ENCODE data around the gene SLC10A7.

Gene SLC10A7

DNA sequence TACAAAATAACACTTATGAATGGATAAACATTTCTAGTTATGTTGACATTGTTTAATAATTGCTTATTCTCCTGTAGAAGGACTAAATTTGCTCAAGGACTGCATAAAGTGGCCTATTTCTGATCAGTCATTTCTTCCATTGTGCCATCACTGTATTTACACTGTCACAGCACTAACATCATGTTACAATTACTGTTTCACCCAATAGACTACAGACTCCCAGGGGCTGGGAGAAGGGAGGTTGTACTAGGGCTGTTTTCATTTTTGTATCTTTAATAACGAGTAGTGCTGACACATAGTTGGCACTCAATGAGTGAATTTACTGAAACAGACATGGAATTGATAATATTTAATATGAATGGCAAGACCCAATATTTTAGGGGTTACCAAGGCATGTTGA is 139.5 kb downstream of the SLC10A7 start:
- TF ChIP-seq, protein P1, sequence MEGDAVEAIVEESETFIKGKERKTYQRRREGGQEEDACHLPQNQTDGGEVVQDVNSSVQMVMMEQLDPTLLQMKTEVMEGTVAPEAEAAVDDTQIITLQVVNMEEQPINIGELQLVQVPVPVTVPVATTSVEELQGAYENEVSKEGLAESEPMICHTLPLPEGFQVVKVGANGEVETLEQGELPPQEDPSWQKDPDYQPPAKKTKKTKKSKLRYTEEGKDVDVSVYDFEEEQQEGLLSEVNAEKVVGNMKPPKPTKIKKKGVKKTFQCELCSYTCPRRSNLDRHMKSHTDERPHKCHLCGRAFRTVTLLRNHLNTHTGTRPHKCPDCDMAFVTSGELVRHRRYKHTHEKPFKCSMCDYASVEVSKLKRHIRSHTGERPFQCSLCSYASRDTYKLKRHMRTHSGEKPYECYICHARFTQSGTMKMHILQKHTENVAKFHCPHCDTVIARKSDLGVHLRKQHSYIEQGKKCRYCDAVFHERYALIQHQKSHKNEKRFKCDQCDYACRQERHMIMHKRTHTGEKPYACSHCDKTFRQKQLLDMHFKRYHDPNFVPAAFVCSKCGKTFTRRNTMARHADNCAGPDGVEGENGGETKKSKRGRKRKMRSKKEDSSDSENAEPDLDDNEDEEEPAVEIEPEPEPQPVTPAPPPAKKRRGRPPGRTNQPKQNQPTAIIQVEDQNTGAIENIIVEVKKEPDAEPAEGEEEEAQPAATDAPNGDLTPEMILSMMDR (conservative IDR thresholded peaks at IDR 0.05; ENCODE audit: control insufficient read depth, insufficient read depth, low read depth, low read length) = no peak
- no peak overlapping the region for H3K4me3 ChIP-seq (ENCODE audit: control insufficient read depth, low read depth, low read length)
- DNase-seq (ENCODE audit: low read depth) = no peak

DNA sequence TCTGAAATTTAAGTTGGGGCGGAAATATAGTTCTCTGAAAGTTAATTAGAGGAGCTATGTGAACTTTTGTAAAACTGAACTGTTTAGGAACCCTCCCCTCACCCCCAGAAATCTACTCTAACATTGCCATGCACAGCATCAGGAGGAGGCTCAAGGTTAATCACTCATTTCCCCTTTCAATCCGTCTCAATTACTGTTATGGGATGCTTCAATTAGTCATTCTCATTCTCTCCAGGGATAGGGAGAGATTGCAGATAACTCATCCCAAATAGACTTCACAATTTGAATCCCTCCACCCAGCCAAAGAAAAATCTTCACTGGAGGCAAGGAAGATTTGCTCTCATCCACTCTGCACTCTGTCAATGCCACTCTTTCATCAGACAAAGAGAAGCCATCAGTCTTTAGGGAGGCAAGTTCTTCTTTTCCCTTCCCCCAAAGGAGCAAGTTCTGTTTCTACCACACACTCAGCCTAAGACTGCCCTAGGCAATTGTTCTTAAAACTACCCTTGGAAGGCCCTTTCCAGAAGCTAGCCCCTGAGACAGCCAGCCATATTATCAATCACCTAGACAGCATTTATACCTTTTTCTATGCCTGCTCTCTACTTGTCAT is 140.4 kb downstream of the SLC10A7 start:
- TF ChIP-seq, protein P1 (conservative IDR thresholded peaks at IDR 0.05; ENCODE audit: control insufficient read depth, insufficient read depth, low read depth, low read length) = no peak
- H3K4me3 ChIP-seq (ENCODE audit: control insufficient read depth, low read depth, low read length) = no peak overlapping the region
- peak; percentile 52 for DNase-seq (ENCODE audit: low read depth)

DNA sequence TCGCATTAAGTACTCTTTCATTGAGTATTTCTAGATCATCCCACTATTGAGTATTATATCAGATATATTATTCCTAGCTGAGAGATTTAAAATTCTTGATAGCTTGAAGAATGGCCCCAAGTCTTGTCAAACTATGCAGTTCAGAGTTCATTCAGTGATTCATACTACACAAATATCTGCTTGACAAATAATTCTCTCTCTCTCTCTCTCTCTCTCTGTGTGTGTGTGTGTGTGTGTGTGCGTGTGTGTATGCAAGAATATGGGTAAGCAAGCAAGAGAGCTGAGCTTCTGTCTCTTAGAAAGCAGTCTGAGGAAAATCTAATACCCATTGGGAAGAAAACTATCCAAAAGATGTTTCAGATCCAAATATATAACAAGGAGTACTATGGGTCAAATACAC is 142.0 kb downstream of the SLC10A7 start:
- H3K4me3 ChIP-seq (ENCODE audit: control insufficient read depth, low read depth, low read length) = no peak overlapping the region
- TF ChIP-seq, protein P1 (conservative IDR thresholded peaks at IDR 0.05; ENCODE audit: control insufficient read depth, insufficient read depth, low read depth, low read length) = no peak
- peak; percentile 28 for DNase-seq (ENCODE audit: low read depth)

DNA sequence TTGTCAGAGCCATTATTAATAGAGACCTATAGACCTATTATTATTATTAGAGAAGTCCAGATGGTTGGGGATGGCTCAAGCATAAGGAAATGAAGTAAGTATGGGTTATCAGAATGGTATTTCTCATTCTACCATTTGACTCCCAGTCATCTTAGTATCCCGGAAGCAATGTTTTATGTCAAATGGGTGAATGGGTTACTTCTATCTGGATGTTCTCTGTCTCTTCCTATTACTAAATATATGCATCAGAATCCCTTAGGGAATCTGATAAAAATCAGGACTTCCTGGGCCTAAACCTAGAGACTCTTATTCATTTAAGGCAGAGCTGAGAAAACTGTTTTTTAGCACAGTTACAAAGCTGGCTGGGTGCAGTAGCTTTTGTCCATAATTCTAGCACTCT is 149.9 kb downstream of the SLC10A7 start:
- TF ChIP-seq, protein P1 (conservative IDR thresholded peaks at IDR 0.05; ENCODE audit: control insufficient read depth, insufficient read depth, low read depth, low read length) = no peak
- H3K4me3 ChIP-seq (ENCODE audit: control insufficient read depth, low read depth, low read length) = no peak overlapping the region
- DNase-seq (ENCODE audit: low read depth) = peak; percentile 25

DNA sequence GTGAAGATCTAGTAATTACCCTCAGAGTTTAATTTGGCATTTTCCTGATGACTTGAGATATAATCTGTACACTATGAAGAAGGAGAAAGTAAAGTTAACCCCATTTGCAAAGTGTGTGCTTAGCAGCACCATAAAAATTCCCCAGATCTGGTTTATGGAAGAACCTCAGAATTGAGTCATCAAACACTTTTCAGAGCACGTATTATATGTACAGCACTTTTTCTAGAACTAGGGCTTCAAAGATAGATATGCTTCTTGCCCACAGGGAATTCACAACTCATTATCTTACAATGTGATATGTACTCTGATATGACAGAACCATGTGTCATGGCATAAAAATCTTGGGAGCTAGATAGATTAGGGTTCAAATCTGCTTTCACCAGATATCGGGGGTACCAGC is 150.9 kb downstream of the SLC10A7 start:
- H3K4me3 ChIP-seq (ENCODE audit: control insufficient read depth, low read depth, low read length) = no peak overlapping the region
- peak; percentile 21 for DNase-seq (ENCODE audit: low read depth)
- TF ChIP-seq, protein P1 (conservative IDR thresholded peaks at IDR 0.05; ENCODE audit: control insufficient read depth, insufficient read depth, low read depth, low read length) = no peak

DNA sequence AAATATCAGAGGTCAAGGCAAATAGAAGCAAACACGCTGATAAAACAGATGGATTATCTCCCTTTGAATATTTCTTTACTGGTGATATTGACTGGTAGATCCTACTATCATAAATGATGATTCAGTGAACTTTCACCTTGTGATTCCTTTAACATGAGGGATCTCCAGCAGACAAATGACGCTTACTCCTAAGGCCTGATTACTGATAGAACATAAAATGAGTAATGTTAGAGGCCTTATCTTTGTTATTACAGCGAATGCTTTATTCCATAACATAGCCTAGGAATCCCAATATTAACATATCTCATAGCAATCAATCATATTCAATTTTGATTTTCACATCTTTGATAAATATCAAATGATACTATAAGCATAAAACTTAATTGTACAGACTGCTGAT is 152.3 kb downstream of the SLC10A7 start:
- H3K4me3 ChIP-seq (ENCODE audit: control insufficient read depth, low read depth, low read length) = no peak overlapping the region
- DNase-seq (ENCODE audit: low read depth) = peak; percentile 6
- TF ChIP-seq, protein P1 (conservative IDR thresholded peaks at IDR 0.05; ENCODE audit: control insufficient read depth, insufficient read depth, low read depth, low read length) = no peak

DNA sequence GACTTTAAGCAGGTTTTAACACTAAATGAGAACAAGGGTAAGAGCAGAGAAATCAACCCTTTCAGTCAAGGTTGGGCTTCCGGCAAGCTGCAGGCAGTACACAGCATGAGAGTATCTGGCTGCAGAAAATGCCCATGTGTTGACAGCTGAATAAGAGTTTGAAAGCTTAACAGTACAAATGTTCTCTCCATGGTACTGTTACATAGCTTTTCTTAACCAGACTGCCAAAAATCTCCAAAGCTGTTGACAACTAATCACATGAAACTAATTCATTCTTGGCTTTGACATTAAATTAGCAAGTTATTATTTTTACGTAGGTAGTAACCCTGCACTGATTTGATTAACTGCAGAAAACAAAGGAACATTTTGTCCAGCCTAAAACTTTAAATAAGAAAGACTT is 153.5 kb downstream of the SLC10A7 start:
- TF ChIP-seq, protein P1 (conservative IDR thresholded peaks at IDR 0.05; ENCODE audit: control insufficient read depth, insufficient read depth, low read depth, low read length) = no peak
- no peak overlapping the region for H3K4me3 ChIP-seq (ENCODE audit: control insufficient read depth, low read depth, low read length)
- peak; percentile 55 for DNase-seq (ENCODE audit: low read depth)

Data from fibroblast of mammary gland (primary cell).